Mesenteric fat pad (tissue), 1 donor: ENCODE results near the gene C2. TPM values are rescaled to one million over a fixed set of nuclear protein-coding genes. Genes with fewer than 3 reads are reported as not detected.
"Not testable (repeated sequence)": the region's sequence is repeated elsewhere in the genome, so short reads cannot be mapped to it uniquely, and the experiment has no call there.

Experiments
- DNase-seq: peaks from one replicate; pipeline ENCODE4 v3.0.0-alpha.2; 2020; ENCODE audit warnings: low spot score
- total RNA-seq: library from RNA; stranded (reverse); fragmentation: NEBNext Ultra II Directional; extraction: Animal tissue kit (Norgen Biotek cat#: 25700); gene quantifications from one replicate; pipeline ENCODE4 v1.2.1, GENCODE V29; 2021
- donor health status: DM: yes; HTN: yes; CAD: no.

C2 gene
- total RNA-seq, 1 donor from 2014 or later, result 60.8 TPM

- DNase-seq, result no peak
Measured at GRCh38 chr6:31920811-31921210, 6.7 kb upstream of the C2 start.

- DNase-seq, result no peak
Measured at GRCh38 chr6:31922942-31923341, 4.6 kb upstream of the C2 start.

GRCh38 chr6:31927863-31928671 lies 550 bp downstream of the C2 start:
- no peak for DNase-seq

GRCh38 chr6:31928672-31928939 lies 1.1 kb downstream of the C2 start:
- DNase-seq, result no peak

- no peak for DNase-seq
Measured at GRCh38 chr6:31930962-31931361, 3.4 kb downstream of the C2 start.

GRCh38 chr6:31932137-31932536 lies 4.6 kb downstream of the C2 start:
- not testable (repeated sequence) for DNase-seq

- DNase-seq, result no peak
Measured at GRCh38 chr6:31933537-31933936, 6.0 kb downstream of the C2 start.

GRCh38 chr6:31935021-31935420 lies 7.5 kb downstream of the C2 start:
- DNase-seq, result no peak

GRCh38 chr6:31935823-31936222 lies 8.3 kb downstream of the C2 start:
- DNase-seq, result no peak

GRCh38 chr6:31940256-31940664 lies 12.7 kb downstream of the C2 start:
- DNase-seq, result no peak

- no peak for DNase-seq
Measured at GRCh38 chr6:31943742-31944141, 16.2 kb downstream of the C2 start.

- DNase-seq, result no peak
Measured at GRCh38 chr6:31945154-31945506, 17.6 kb downstream of the C2 start.

- no peak for DNase-seq
Measured at GRCh38 chr6:31945507-31946369, 18.2 kb downstream of the C2 start, which contains the start of gene CFB. CFB (plus strand) TSS chr6:31946095; CDS start chr6:31946222, 127 bp downstream.

- DNase-seq, result no peak
Measured at GRCh38 chr6:31946370-31946885, 18.9 kb downstream of the C2 start.

GRCh38 chr6:31947070-31947675 lies 19.7 kb downstream of the C2 start:
- no peak for DNase-seq

- no peak for DNase-seq
Measured at GRCh38 chr6:31947864-31948263, 20.3 kb downstream of the C2 start.

- DNase-seq, result no peak
Measured at GRCh38 chr6:31948306-31948705, 20.8 kb downstream of the C2 start.

- no peak for DNase-seq
Measured at GRCh38 chr6:31948753-31949413, 21.4 kb downstream of the C2 start.

- DNase-seq, result no peak
Measured at GRCh38 chr6:31949926-31950548, 22.5 kb downstream of the C2 start.

- no peak for DNase-seq
Measured at GRCh38 chr6:31952140-31952805, 24.8 kb downstream of the C2 start.
